ENCODE data around the gene LYST. TPM values are rescaled to one million over a fixed set of nuclear protein-coding genes. Genes with fewer than 3 reads are reported as not detected.

The LYST gene
- total RNA-seq, 2 experiments from 2014 or later = 4.0 to 8.2 TPM

DNA sequence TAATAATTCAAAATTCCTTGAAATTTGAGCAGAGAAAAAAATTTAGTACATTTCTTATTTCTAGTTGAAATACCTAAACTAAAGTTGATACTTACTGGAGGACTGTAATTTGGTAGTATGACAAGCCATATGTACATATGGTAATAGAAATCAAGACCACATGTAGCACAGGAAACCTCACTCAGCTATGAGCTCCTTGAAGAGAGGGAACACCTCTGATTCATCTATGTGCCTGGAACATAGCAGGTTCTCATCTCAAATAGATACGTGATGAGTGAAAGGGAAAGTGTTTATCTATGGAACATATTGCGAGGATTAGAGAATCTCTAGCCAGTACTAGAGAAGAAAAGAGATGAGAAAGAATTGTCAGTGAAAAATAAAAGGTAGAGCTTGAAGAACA lies 169.2 kb downstream of the LYST start:
- H3K9me3 ChIP-seq (ENCODE audit: low read length) = no peaks in the 10 kb centered on the region
- H3K9me2 ChIP-seq (ENCODE audit: insufficient read depth, low read length) = no peaks in the 10 kb centered on the region
- intact Hi-C loops (cut with micrococcal nuclease; ENCODE audit: unreplicated experiment) = no loop called here
- TF ChIP-seq CTCF (conservative IDR thresholded peaks at IDR 0.05; ENCODE audit: low read length) (no peak), EZH2phosphoT487 (IDR thresholded peaks at IDR 0.05; ENCODE audit: borderline replicate concordance, low read depth, low read length) (no peak)
- CTCF ChIA-PET (ENCODE audit: unreplicated experiment) = no interaction called here
- H2AFZ ChIP-seq (ENCODE audit: low read length) = no peak overlapping the region
- no peaks in the 10 kb centered on the region for H4K20me1 ChIP-seq (ENCODE audit: insufficient read depth, low read length)
- H3K4me3 ChIP-seq (ENCODE audit: low read depth, low read length, poor library complexity, severe bottlenecking) = no peak overlapping the region
- POLR2A ChIA-PET = interaction anchor here (0.7 to 0.8 kb wide), 2 partner anchors 15 to 171 kb away, joined by 3 read pairs; no protein-coding TSS in a partner anchor
- no peak overlapping the region for H3K4me2 ChIP-seq (ENCODE audit: low read length)
- H3K4me1 ChIP-seq (ENCODE audit: insufficient read depth, low read length, poor library complexity, severe bottlenecking) = no peaks in the 10 kb centered on the region
- no peaks in the 10 kb centered on the region for H3K36me3 ChIP-seq (ENCODE audit: insufficient read depth, low read length)
- BruUV-seq (replicated peaks) = no TSS peak
- H3K27ac ChIP-seq (ENCODE audit: low read depth, low read length, poor library complexity, severe bottlenecking) = no peak overlapping the region
- no peak for DNase-seq (ENCODE audit: low spot score)
- H3K79me2 ChIP-seq (ENCODE audit: insufficient read depth, low read depth, low read length) = no peaks in the 10 kb centered on the region

DNA sequence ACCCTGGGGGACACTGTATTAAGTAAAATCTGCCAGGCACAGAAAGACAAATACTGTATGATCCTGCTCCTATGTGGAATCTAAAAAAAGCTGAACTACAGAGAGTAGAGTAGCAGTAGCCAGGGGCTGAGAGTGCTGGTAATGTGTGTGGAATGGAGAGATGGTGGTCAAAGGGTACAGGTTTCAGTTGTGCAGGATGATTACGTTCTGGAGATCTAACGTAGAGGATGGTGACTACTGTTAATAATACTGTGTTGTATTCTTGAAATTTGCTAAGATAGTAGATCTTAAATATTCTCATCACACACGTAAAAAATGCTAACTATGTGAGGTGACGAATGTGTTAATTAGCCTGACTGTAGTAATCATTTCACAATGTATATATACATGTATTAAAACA lies 177.3 kb downstream of the LYST start:
- Histone ChIP-seq H4K20me1 (ENCODE audit: insufficient read depth, low read length) (no peaks in the 10 kb centered on the region), H3K79me2 (ENCODE audit: insufficient read depth, low read depth, low read length) (no peaks in the 10 kb centered on the region), H3K36me3 (ENCODE audit: insufficient read depth, low read length) (no peaks in the 10 kb centered on the region), H3K9me3 (ENCODE audit: low read length) (no peaks in the 10 kb centered on the region), H3K4me3 (ENCODE audit: low read depth, low read length, poor library complexity, severe bottlenecking) (no peak overlapping the region), H3K4me1 (ENCODE audit: insufficient read depth, low read length, poor library complexity, severe bottlenecking) (no peaks in the 10 kb centered on the region), H3K9me2 (ENCODE audit: insufficient read depth, low read length) (no peaks in the 10 kb centered on the region), H3K4me2 (ENCODE audit: low read length) (no peak overlapping the region), H3K27ac (ENCODE audit: low read depth, low read length, poor library complexity, severe bottlenecking) (no peak overlapping the region), H2AFZ (ENCODE audit: low read length) (no peak overlapping the region)
- no TSS peak for BruUV-seq (replicated peaks)
- intact Hi-C loops (cut with micrococcal nuclease; ENCODE audit: unreplicated experiment) = no loop called here
- no peak for DNase-seq (ENCODE audit: low spot score)
- CTCF ChIA-PET (ENCODE audit: unreplicated experiment) = no interaction called here
- TF ChIP-seq EZH2phosphoT487 (IDR thresholded peaks at IDR 0.05; ENCODE audit: borderline replicate concordance, low read depth, low read length) = no peak
- TF ChIP-seq CTCF (conservative IDR thresholded peaks at IDR 0.05; ENCODE audit: low read length) = no peak
- POLR2A ChIA-PET = no interaction called here

- CTCF ChIA-PET (ENCODE audit: unreplicated experiment) = no interaction called here
- Histone ChIP-seq H3K4me3 (ENCODE audit: low read depth, low read length, poor library complexity, severe bottlenecking) (no peak overlapping the region), H3K79me2 (ENCODE audit: insufficient read depth, low read depth, low read length) (no peaks in the 10 kb centered on the region), H4K20me1 (ENCODE audit: insufficient read depth, low read length) (no peaks in the 10 kb centered on the region), H3K36me3 (ENCODE audit: insufficient read depth, low read length) (no peaks in the 10 kb centered on the region), H3K9me3 (ENCODE audit: low read length) (no peaks in the 10 kb centered on the region), H3K4me2 (ENCODE audit: low read length) (no peak overlapping the region), H3K27ac (ENCODE audit: low read depth, low read length, poor library complexity, severe bottlenecking) (no peak overlapping the region), H3K4me1 (ENCODE audit: insufficient read depth, low read length, poor library complexity, severe bottlenecking) (no peaks in the 10 kb centered on the region), H3K9me2 (ENCODE audit: insufficient read depth, low read length) (no peaks in the 10 kb centered on the region), H2AFZ (ENCODE audit: low read length) (no peak overlapping the region)
- no peak for DNase-seq (ENCODE audit: low spot score)
- intact Hi-C loops (cut with micrococcal nuclease; ENCODE audit: unreplicated experiment) = no loop called here
- BruUV-seq (replicated peaks) = no TSS peak
- POLR2A ChIA-PET = no interaction called here
- TF ChIP-seq CTCF (conservative IDR thresholded peaks at IDR 0.05; ENCODE audit: low read length) (no peak), EZH2phosphoT487 (IDR thresholded peaks at IDR 0.05; ENCODE audit: borderline replicate concordance, low read depth, low read length) (no peak)
Observed at GRCh38 chr1:235688096-235688495, 178.6 kb downstream of the LYST start.

All from OCI-LY7 (cell line).